A549 treated with CpdA at 1 μM for 4 hours (cell line): Measurements from ENCODE around the gene OR14I1. TPM values are rescaled to one million over a fixed set of nuclear protein-coding genes. Genes with fewer than 3 reads are reported as not detected.

Experiments used
- total RNA-seq: library from RNA; stranded (reverse); fragments of 200-300 nt; extraction: Qiagen RNA extraction; gene quantifications from 5 replicates; pipeline ENCODE4 v1.2.3, GENCODE V29; 2022; ENCODE audit warnings: low read depth

OR14I1 gene
- total RNA-seq: not detected in 5 replicates

DNA sequence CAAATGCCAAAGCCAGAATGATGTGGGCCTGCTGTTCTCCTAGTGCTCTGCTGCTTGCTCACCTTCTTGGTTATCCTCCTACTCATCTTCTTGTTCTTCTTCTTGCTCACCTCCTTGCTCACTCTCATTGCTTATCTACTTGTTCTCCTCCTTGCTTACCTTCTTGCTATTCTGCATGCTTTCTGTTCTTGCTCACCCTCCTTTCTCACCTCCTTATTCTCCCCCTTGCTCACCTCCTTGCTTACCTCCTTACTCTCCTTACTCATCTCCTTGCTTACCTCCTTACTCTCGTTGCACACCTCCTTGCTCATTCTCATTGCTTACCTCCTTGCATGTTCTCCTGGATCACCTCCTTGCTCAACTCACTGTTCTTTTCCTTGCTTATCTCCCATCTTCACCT is at the start of gene OR14I1:
TSS of gene OR14I1 (minus strand) at position 53 of the 400 bp plus-strand sequence.

DNA sequence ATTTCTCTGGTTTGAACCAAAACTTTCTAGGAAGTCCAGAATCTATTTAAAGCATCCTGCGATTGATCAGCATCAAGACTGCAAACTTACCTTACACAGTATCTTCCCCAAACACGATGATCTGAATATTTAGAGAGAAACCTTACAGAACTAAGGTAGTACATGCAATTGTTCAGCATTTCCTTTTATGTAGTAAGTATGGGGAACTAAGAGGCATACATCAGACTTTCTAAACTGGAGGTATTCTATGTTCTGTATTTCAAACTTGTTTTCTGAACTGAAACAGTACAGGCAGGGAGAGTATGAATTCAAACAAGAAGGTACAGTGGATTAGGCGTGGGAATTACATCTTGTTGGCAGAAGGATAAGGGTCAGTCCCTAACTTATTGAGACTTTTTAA is 47.2 kb downstream of the OR14I1 start, which contains the start of gene OR2T27:
TSS of gene OR2T27 (minus strand) at position 175 of the 400 bp plus-strand sequence. CDS start 4,644 bp downstream, outside the sequence.

Other genes with a start within 250 kb of the OR14I1 start
- gene OR2T3, start 229.4 kb downstream of the OR14I1 start, total RNA-seq: not detected in 5 replicates
- not detected in 5 replicates for gene OR2T5, start 214.2 kb downstream of the OR14I1 start, total RNA-seq
- not detected in 5 replicates for gene OR2G6, start 194.7 kb downstream of the OR14I1 start, total RNA-seq
- gene OR2T29, start 140.0 kb downstream of the OR14I1 start, total RNA-seq: not detected in 5 replicates
- gene OR2T34, start 128.0 kb downstream of the OR14I1 start, total RNA-seq: not detected in 5 replicates
- gene OR2T10, start 105.1 kb downstream of the OR14I1 start, total RNA-seq: not detected in 5 replicates
- not detected in 5 replicates for gene OR2T11, start 67.7 kb downstream of the OR14I1 start, total RNA-seq
- gene OR2T35, start 57.5 kb downstream of the OR14I1 start, total RNA-seq: not detected in 5 replicates
- gene OR2T27, start 47.2 kb downstream of the OR14I1 start, total RNA-seq: not detected in 5 replicates
- gene LYPD8, start 53.0 kb upstream of the OR14I1 start, total RNA-seq: 0.15 to 0.40 TPM (median 0.26 TPM) in 3 of 5 replicates, not detected in the others
- 23.5 to 29.8 TPM (median 25.4 TPM) in 5 replicates for gene SH3BP5L, start 123.1 kb upstream of the OR14I1 start, total RNA-seq
- 15.2 to 25.5 TPM (median 24.4 TPM) in 5 replicates for gene ZNF672, start 135.5 kb upstream of the OR14I1 start, total RNA-seq
- gene ZNF692, start 156.3 kb upstream of the OR14I1 start, total RNA-seq: 18.0 to 29.0 TPM (median 28.2 TPM) in 5 replicates
- 4.3 to 5.5 TPM (median 4.4 TPM) in 5 replicates for gene PGBD2, start 203.5 kb upstream of the OR14I1 start, total RNA-seq